ENCODE measurements around the gene SORCS2. TPM values are rescaled to one million over a fixed set of nuclear protein-coding genes. Genes with fewer than 3 reads are reported as not detected.

Gene SORCS2
- total RNA-seq, 2 donors from 2014 or later, result 1.0 to 4.4 TPM

- intact Hi-C loops (cut with DNase I), result no loop called here
- no peaks in the 10 kb centered on the region for H3K36me3 ChIP-seq
- TF ChIP-seq POLR2AphosphoS5 (IDR thresholded peaks at IDR 0.05) (no peak), CTCF (IDR thresholded peaks at IDR 0.05) (no peak), POLR2A (IDR thresholded peaks at IDR 0.05) (no peak)
- WGBS, result 91% methylated on average over 11 of the region's 11 CpGs
- H3K27ac ChIP-seq, result no peak overlapping the region
- DNase-seq (ENCODE audit: low spot score), result no peak
- no peaks in the 10 kb centered on the region for H3K9me3 ChIP-seq
- H3K27me3 ChIP-seq (replicated peaks; ENCODE audit: insufficient read depth), result no peaks in the 10 kb centered on the region
- no peaks in the 10 kb centered on the region for H3K4me1 ChIP-seq (replicated peaks)
- no peak overlapping the region for H3K4me3 ChIP-seq
Measured at GRCh38 chr4:7331682-7332000, 139.3 kb downstream of the SORCS2 start.

GRCh38 chr4:7332216-7333023, 140.1 kb downstream of the SORCS2 start:
- intact Hi-C loops (cut with DNase I), result no loop called here
- Histone ChIP-seq H3K4me1 (replicated peaks) (no peaks in the 10 kb centered on the region), H3K4me3 (no peak overlapping the region), H3K27ac (no peak overlapping the region), H3K36me3 (no peaks in the 10 kb centered on the region), H3K9me3 (no peaks in the 10 kb centered on the region), H3K27me3 (replicated peaks; ENCODE audit: insufficient read depth) (no peaks in the 10 kb centered on the region)
- no peak for TF ChIP-seq CTCF (IDR thresholded peaks at IDR 0.05)
- no peak for TF ChIP-seq POLR2A (IDR thresholded peaks at IDR 0.05)
- TF ChIP-seq POLR2AphosphoS5 (IDR thresholded peaks at IDR 0.05), result no peak
- WGBS, result 68% methylated on average over 11 of the region's 15 CpGs
- DNase-seq (ENCODE audit: low spot score), result no peak

GRCh38 chr4:7333024-7333780, 140.9 kb downstream of the SORCS2 start:
- H3K9me3 ChIP-seq, result no peaks in the 10 kb centered on the region
- no peak overlapping the region for H3K27ac ChIP-seq
- H3K27me3 ChIP-seq (replicated peaks; ENCODE audit: insufficient read depth), result no peaks in the 10 kb centered on the region
- WGBS, result 79% methylated on average over 16 of the region's 16 CpGs
- no peaks in the 10 kb centered on the region for H3K36me3 ChIP-seq
- no peak for DNase-seq (ENCODE audit: low spot score)
- intact Hi-C loops (cut with DNase I), result no loop called here
- no peak overlapping the region for H3K4me3 ChIP-seq
- TF ChIP-seq POLR2A (IDR thresholded peaks at IDR 0.05) (no peak), POLR2AphosphoS5 (IDR thresholded peaks at IDR 0.05) (no peak), CTCF (IDR thresholded peaks at IDR 0.05) (no peak)
- no peaks in the 10 kb centered on the region for H3K4me1 ChIP-seq (replicated peaks)

DNA sequence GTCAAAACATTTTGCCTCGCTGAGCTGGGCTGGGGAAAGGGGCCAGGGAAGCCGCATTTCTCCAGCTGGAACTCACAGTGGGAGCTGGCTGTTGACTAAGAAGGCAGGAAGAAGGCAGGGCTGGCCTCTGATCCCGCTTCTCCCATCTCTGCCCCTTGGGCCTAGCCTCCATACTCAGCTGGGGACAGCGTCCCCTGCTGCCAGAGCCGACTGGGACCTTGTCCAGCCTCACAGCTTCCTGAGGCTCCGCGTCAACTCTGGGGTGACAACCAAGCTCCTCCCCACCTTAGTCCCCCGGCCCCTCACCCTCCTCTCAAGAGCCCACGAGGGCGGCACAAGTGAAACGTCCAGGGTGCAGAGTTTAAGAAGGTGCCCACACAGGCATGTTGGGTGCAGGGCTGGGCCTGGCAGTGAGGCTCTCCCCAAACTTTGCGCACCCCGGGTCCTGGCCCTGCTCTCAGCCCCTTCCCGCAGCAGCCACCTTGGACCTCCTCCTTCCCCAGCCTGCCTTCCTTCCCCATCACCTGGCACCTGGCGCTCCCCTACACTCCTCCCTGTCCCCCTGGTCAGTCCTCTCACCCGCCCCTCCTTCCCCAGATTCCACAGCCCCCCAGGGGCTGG, 141.6 kb downstream of the SORCS2 start:
- Histone ChIP-seq H3K4me3 (no peak overlapping the region), H3K27me3 (replicated peaks; ENCODE audit: insufficient read depth) (no peaks in the 10 kb centered on the region), H3K27ac (no peak overlapping the region), H3K4me1 (replicated peaks) (no peaks in the 10 kb centered on the region), H3K36me3 (no peaks in the 10 kb centered on the region), H3K9me3 (no peaks in the 10 kb centered on the region)
- no peak for TF ChIP-seq CTCF (IDR thresholded peaks at IDR 0.05)
- no peak for TF ChIP-seq POLR2A (IDR thresholded peaks at IDR 0.05)
- no peak for TF ChIP-seq POLR2AphosphoS5 (IDR thresholded peaks at IDR 0.05)
- DNase-seq (ENCODE audit: low spot score), result no peak
- 79% methylated on average over 16 of the region's 16 CpGs for WGBS
- intact Hi-C loops (cut with DNase I), result no loop called here

Measured in prostate gland (tissue), 2 donors.